ENCODE data around the gene AKAP9. TPM values are rescaled to one million over a fixed set of nuclear protein-coding genes. Genes with fewer than 3 reads are reported as not detected.
A peak's percentile ranks its signal among the peaks of the same experiment; 100 is the strongest.

The AKAP9 gene
- total and polyA plus RNA-seq, 9 donors, result 63.1 to 94.0 (median 79.0) TPM

GRCh38 chr7:92116949-92117348, 176.3 kb downstream of the AKAP9 start:
- no peak for DNase-seq
- no peaks in the 10 kb centered on the region for H3K4me1 ChIP-seq (ENCODE audit: control insufficient read depth, insufficient read depth, low read length)
- H3K27ac ChIP-seq (ENCODE audit: low read length), result no peak overlapping the region
- peaks cover 7% of the 10 kb centered on the region for H3K36me3 ChIP-seq (ENCODE audit: control insufficient read depth, insufficient read depth, low read length)
- no peaks in the 10 kb centered on the region for H3K9me3 ChIP-seq (replicated peaks; ENCODE audit: control insufficient read depth, low read depth, low read length)
- no peak overlapping the region for H3K4me3 ChIP-seq (ENCODE audit: low read length)
- no peaks in the 10 kb centered on the region for H3K27me3 ChIP-seq (ENCODE audit: control insufficient read depth, insufficient read depth, low read length)
- WGBS (ENCODE audit: insufficient coverage), result no CpG with 5 or more reads among the region's 3 CpGs

DNA sequence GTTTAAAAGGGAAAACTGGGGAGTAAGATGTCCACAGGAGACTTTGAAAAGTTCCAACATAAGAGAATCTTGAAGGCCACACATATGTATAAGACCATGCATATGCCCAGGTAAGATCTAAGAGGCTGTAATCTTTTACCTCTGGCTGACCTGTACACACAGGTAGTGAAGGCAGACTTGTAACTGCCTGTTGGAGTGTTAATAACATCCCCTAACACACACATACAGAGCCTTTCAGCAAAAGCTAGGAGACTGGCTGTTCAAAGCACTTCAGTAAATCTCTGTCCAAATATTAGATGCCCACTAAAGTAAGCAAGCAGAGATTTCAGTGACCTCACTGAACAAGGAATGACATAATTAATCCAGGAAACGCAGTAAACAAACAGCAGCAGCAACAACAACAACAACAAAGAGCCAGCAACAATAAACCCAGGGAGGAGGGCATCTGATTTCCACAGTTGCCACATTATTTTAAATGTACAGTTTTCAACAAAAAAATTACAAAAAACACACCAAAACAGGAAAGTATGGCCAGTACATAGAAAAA, 178.6 kb downstream of the AKAP9 start:
- no CpG with 5 or more reads among the region's 1 CpG for WGBS (ENCODE audit: insufficient coverage)

DNA sequence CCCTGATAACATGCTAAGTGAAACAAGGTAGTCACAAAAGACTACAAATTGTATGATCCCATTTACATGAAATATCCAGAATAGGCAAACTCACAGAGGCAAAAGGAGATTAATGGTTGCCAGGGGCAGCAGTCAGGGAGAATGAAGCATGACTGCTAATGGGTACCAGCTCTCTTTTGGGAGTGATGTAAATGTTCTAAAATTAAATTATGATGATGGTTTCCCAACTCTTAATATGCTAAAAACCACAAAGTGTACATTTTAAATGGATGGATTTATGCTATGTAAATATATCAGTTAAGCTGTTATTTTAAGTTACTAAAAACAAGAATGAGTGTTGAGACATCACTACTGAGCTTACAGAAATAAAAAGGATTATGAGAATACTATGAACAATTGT, 181.0 kb downstream of the AKAP9 start:
- no peaks in the 10 kb centered on the region for H3K27me3 ChIP-seq (ENCODE audit: control insufficient read depth, insufficient read depth, low read length)
- peaks cover 20% of the 10 kb centered on the region for H3K36me3 ChIP-seq (ENCODE audit: control insufficient read depth, insufficient read depth, low read length)
- no peak overlapping the region for H3K27ac ChIP-seq (ENCODE audit: low read length)

More for the DNA sequence above, 178.6 kb downstream of the AKAP9 start:
- DNase-seq, result no peak
- Histone ChIP-seq H3K36me3 (ENCODE audit: control insufficient read depth, insufficient read depth, low read length) (peaks cover 11% of the 10 kb centered on the region), H3K4me1 (ENCODE audit: control insufficient read depth, insufficient read depth, low read length) (no peaks in the 10 kb centered on the region), H3K27ac (ENCODE audit: low read length) (no peak overlapping the region), H3K4me3 (ENCODE audit: low read length) (no peak overlapping the region), H3K27me3 (ENCODE audit: control insufficient read depth, insufficient read depth, low read length) (no peaks in the 10 kb centered on the region), H3K9me3 (replicated peaks; ENCODE audit: control insufficient read depth, low read depth, low read length) (no peaks in the 10 kb centered on the region)

GRCh38 chr7:92131093-92131492, 190.4 kb downstream of the AKAP9 start:
- Histone ChIP-seq H3K36me3 (ENCODE audit: control insufficient read depth, insufficient read depth, low read length) (peaks cover 18% of the 10 kb centered on the region), H3K9me3 (replicated peaks; ENCODE audit: control insufficient read depth, low read depth, low read length) (no peaks in the 10 kb centered on the region), H3K27me3 (ENCODE audit: control insufficient read depth, insufficient read depth, low read length) (no peaks in the 10 kb centered on the region), H3K27ac (ENCODE audit: low read length) (no peak overlapping the region), H3K4me1 (ENCODE audit: control insufficient read depth, insufficient read depth, low read length) (peaks cover 12% of the 10 kb centered on the region), H3K4me3 (ENCODE audit: low read length) (no peak overlapping the region)
- 86% methylated on average over 5 of the region's 5 CpGs for whole genome bisulfite sequencing (ENCODE audit: insufficient coverage)
- DNase-seq, result no peak

More for the DNA sequence above, 181.0 kb downstream of the AKAP9 start:
- H3K4me3 ChIP-seq (ENCODE audit: low read length), result no peak overlapping the region
- H3K4me1 ChIP-seq (ENCODE audit: control insufficient read depth, insufficient read depth, low read length), result no peaks in the 10 kb centered on the region
- H3K9me3 ChIP-seq (replicated peaks; ENCODE audit: control insufficient read depth, low read depth, low read length), result no peaks in the 10 kb centered on the region
- DNase-seq, result no peak

GRCh38 chr7:92131764-92132330, 191.2 kb downstream of the AKAP9 start:
- DNase-seq, result no peak
- peaks cover 17% of the 10 kb centered on the region for H3K36me3 ChIP-seq (ENCODE audit: control insufficient read depth, insufficient read depth, low read length)
- no peaks in the 10 kb centered on the region for H3K27me3 ChIP-seq (ENCODE audit: control insufficient read depth, insufficient read depth, low read length)
- no peak overlapping the region for H3K27ac ChIP-seq (ENCODE audit: low read length)
- H3K9me3 ChIP-seq (replicated peaks; ENCODE audit: control insufficient read depth, low read depth, low read length), result no peaks in the 10 kb centered on the region
- no CpG with 5 or more reads among the region's 4 CpGs for WGBS (ENCODE audit: insufficient coverage)
- peaks cover 12% of the 10 kb centered on the region for H3K4me1 ChIP-seq (ENCODE audit: control insufficient read depth, insufficient read depth, low read length)
- H3K4me3 ChIP-seq (ENCODE audit: low read length), result no peak overlapping the region

DNA sequence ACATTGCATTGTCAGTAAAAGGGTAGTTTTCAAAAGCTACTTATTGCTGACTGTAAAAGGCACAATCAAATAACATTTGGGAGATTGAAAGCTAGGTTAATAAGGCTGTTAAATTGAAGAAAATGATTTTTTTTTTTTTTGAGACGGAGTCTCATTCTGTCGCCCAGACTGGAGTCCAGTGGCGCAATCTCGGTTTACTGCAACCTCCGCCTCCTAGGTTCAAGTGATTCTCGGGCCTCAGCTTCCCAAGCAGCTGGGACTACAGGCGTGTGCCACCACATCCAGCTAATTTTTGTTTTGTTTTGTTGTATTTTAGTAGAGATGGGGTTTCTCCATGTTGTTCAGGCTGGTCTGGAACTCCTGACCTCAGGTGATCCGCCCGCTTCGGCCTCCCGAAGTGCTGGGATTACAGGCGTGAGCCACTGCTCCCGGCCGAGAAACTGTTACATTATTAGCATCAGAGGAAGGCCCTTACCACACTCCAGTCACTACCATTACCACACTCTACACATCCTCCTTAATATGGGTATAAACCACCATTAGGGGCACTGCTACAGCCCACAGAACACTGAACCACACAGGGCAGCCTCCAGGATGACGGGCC, 192.6 kb downstream of the AKAP9 start:
- peak overlapping the region; percentile 95 for H3K4me3 ChIP-seq (ENCODE audit: low read length)
- H3K36me3 ChIP-seq (ENCODE audit: control insufficient read depth, insufficient read depth, low read length), result peaks cover 13% of the 10 kb centered on the region
- H3K27ac ChIP-seq (ENCODE audit: low read length), result peak overlapping the region; percentile 97
- WGBS (ENCODE audit: insufficient coverage), result 3% methylated on average over 4 of the region's 15 CpGs
- DNase-seq, result no peak
- H3K4me1 ChIP-seq (ENCODE audit: control insufficient read depth, insufficient read depth, low read length), result peaks cover 12% of the 10 kb centered on the region
- no peaks in the 10 kb centered on the region for H3K27me3 ChIP-seq (ENCODE audit: control insufficient read depth, insufficient read depth, low read length)
- H3K9me3 ChIP-seq (replicated peaks; ENCODE audit: control insufficient read depth, low read depth, low read length), result no peaks in the 10 kb centered on the region

- peak; percentile 80 for DNase-seq
- peak overlapping the region; percentile 95 for H3K4me3 ChIP-seq (ENCODE audit: low read length)
- no peaks in the 10 kb centered on the region for H3K27me3 ChIP-seq (ENCODE audit: control insufficient read depth, insufficient read depth, low read length)
- H3K27ac ChIP-seq (ENCODE audit: low read length), result peak overlapping the region; percentile 97
- WGBS (ENCODE audit: insufficient coverage), result 0% methylated on average over 42 of the region's 42 CpGs
- H3K9me3 ChIP-seq (replicated peaks; ENCODE audit: control insufficient read depth, low read depth, low read length), result no peaks in the 10 kb centered on the region
- H3K36me3 ChIP-seq (ENCODE audit: control insufficient read depth, insufficient read depth, low read length), result peaks cover 8% of the 10 kb centered on the region
- H3K4me1 ChIP-seq (ENCODE audit: control insufficient read depth, insufficient read depth, low read length), result peaks cover 12% of the 10 kb centered on the region
Measured at GRCh38 chr7:92133737-92134270, 193.1 kb downstream of the AKAP9 start.

DNA sequence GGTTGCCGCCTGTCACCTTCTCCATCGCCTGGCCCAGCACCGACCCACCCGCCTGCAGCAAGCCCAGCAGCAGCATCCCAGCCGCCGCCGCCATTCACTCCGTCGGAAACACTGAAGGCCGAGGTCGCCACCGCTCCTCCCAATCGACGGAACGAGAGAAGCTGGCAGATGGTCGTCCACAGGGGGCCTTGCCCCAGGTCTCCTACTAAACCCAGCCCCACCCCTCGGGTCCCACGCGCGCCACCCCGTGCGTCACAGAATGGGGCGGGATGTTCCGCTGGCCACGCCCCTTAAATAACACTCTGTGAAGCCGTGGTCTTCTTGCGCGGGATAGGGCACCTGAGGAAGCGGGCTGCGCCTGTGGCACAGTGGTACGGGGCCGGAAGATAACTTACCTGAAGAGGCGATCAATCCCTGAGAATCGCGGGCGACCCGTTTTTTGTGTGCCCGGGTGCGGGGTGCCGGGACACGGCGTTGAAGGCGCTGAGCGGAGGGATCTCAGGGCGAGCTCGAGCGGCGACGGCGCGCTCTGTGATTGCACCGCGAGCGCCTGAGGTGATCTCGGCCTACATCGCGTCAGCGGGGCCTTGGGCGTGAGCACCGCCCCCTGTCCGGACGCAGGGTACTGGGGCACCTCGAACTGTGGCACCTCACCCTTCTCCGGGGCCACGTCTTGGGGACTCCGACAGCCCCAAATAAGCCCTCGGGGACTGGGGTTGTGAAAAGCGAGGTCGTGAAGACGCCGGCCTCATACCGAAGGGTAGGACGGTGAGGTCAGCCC, 193.8 kb downstream of the AKAP9 start, which contains the start of gene CYP51A1:
TSS of gene CYP51A1 (minus strand) at position 207 of the 781 bp plus-strand sequence. CDS start at position 94, 113 bp downstream.
- under 1% methylated on average over 56 of the region's 73 CpGs for WGBS (ENCODE audit: insufficient coverage)
- Histone ChIP-seq H3K27me3 (ENCODE audit: control insufficient read depth, insufficient read depth, low read length) (no peaks in the 10 kb centered on the region), H3K4me3 (ENCODE audit: low read length) (peak within 1 kb of the TSS; percentile 95), H3K4me1 (ENCODE audit: control insufficient read depth, insufficient read depth, low read length) (peaks cover 12% of the 10 kb centered on the region), H3K9me3 (replicated peaks; ENCODE audit: control insufficient read depth, low read depth, low read length) (no peaks in the 10 kb centered on the region), H3K36me3 (ENCODE audit: control insufficient read depth, insufficient read depth, low read length) (peaks cover 7% of the 10 kb centered on the region), H3K27ac (ENCODE audit: low read length) (peak within 1 kb of the TSS; percentile 97)
- peak; percentile 98 for DNase-seq

DNA sequence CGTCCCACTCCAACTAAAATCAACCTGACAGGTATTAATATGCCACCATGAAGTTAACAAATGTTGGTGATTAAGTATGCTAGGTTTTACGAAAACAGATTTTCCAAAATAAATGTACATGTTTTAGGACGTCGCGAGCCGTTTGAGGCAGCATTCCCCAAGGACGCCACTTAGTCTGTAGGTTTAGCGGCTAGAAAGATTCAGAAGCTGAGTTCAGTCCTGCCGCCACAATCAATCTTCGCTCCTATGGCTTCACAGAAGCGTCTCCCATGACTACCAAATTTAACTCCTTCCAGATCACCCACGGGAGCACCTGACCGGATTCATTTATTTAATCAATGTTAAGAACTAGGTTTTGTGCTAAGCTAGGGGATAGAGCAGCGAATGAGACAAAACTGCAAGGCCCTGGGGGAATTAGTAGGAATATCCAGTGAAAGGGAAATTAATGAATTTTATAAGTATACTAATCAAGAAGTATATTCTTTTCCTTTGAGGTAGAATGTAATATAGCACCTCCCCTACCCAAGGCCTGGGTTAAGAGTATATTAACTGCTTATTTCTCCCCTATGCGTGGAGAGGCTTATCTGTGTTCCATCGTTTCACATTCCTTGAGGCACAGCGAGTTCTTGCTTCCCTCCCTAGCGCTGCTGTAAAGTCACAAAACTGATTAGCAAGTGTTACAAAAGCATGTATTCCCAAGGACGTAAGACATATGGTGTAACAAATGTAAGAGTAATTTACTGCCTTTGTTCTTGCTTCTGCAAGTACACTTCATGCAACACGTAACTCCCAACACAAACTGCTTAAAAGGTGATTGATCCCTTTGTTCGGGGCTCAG, 194.6 kb downstream of the AKAP9 start:
- peak; percentile 67 for DNase-seq
- Histone ChIP-seq H3K27me3 (ENCODE audit: control insufficient read depth, insufficient read depth, low read length) (no peaks in the 10 kb centered on the region), H3K27ac (ENCODE audit: low read length) (peak overlapping the region; percentile 97)

More for the DNA sequence above, 194.6 kb downstream of the AKAP9 start:
- Histone ChIP-seq H3K4me1 (ENCODE audit: control insufficient read depth, insufficient read depth, low read length) (peaks cover 12% of the 10 kb centered on the region), H3K4me3 (ENCODE audit: low read length) (peak overlapping the region; percentile 95), H3K9me3 (replicated peaks; ENCODE audit: control insufficient read depth, low read depth, low read length) (no peaks in the 10 kb centered on the region), H3K36me3 (ENCODE audit: control insufficient read depth, insufficient read depth, low read length) (peaks cover 4% of the 10 kb centered on the region)
- WGBS (ENCODE audit: insufficient coverage), result 11% methylated on average over 10 of the region's 21 CpGs
